ENCODE data around the gene CD160.
"Not testable (repeated sequence)": the region's sequence is repeated elsewhere in the genome, so short reads cannot be mapped to it uniquely, and the experiment has no call there.

DNA sequence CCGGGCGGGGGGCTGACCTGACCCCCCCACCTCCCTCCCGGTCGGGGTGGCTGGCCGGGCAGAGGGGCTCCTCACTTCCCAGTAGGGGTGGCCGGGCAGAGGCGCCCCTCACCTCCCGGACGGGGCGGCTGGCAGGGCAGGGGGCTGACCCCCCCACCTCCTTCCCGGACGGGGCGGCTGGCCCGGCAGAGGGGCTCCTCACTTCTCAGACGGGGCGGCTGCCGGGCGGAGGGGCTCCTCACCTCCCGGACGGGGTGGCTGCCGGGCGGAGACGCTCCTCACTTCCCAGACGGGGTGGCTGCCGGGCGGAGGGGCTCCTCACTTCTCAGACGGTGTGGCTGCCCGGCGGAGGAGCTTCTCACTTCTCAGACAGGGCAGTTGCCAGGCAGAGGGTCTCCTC is 47.6 kb downstream of the CD160 start:
- TF ChIP-seq EZH2 (optimal IDR thresholded peaks at IDR 0.05; ENCODE audit: low read depth, low read length): not testable (repeated sequence)
- TF ChIP-seq, protein P1, sequence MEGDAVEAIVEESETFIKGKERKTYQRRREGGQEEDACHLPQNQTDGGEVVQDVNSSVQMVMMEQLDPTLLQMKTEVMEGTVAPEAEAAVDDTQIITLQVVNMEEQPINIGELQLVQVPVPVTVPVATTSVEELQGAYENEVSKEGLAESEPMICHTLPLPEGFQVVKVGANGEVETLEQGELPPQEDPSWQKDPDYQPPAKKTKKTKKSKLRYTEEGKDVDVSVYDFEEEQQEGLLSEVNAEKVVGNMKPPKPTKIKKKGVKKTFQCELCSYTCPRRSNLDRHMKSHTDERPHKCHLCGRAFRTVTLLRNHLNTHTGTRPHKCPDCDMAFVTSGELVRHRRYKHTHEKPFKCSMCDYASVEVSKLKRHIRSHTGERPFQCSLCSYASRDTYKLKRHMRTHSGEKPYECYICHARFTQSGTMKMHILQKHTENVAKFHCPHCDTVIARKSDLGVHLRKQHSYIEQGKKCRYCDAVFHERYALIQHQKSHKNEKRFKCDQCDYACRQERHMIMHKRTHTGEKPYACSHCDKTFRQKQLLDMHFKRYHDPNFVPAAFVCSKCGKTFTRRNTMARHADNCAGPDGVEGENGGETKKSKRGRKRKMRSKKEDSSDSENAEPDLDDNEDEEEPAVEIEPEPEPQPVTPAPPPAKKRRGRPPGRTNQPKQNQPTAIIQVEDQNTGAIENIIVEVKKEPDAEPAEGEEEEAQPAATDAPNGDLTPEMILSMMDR (IDR thresholded peaks at IDR 0.05; ENCODE audit: low read length): not testable (repeated sequence)

Data from MM.1S (cell line).